HepG2 (cell line): Measurements from ENCODE around the gene ZNF326. TPM values are rescaled to one million over a fixed set of nuclear protein-coding genes. Genes with fewer than 3 reads are reported as not detected.
A peak's percentile ranks its signal among the peaks of the same experiment; 100 is the strongest.

Experiments
- ATAC-seq: fragments of 200-7000 bp; cut with Tn5 transposase; 3 replicates; pipeline ENCODE4 v1.9.1; 2020; ENCODE audit warnings: mild to moderate bottlenecking, moderate library complexity
- Bru-seq: library from RNA; stranded (reverse); fragments of 400-500 nt; gene quantifications from one replicate; lab custom pipeline; 2021; lab: Mats Ljungman, UMichigan
- BruChase-seq, 2 experiments: library from RNA; stranded (reverse); fragments of 400-500 nt; gene quantifications; one replicate each; lab custom pipeline; 2021; lab: Mats Ljungman, UMichigan
- BruUV-seq: library from RNA; stranded (reverse); fragments of 400-500 nt; replicated peaks from 2 replicates; lab custom pipeline; 2021; lab: Mats Ljungman, UMichigan
- CTCF ChIA-PET: fragments of 300-600 bp; formaldehyde crosslinking; extraction: SDS; loops from one replicate; lab custom pipeline; 2021; ENCODE audit warnings: low total read pairs, inconsistent platforms, low intra/inter-chr PET ratio; lab: Yijun Ruan, JAX
- POLR2A ChIA-PET: fragments of 350-600 bp; sonication (Branson Sonifier 250); formaldehyde crosslinking; loops from one replicate; lab custom pipeline; 2020; ENCODE audit warnings: antibody characterized with exemption, inconsistent platforms; lab: Yijun Ruan, JAX
- DNase-seq: peaks from one replicate; pipeline ENCODE4 v3.0.0-alpha.2; 2015; ENCODE audit warnings: low spot score
- FAIRE-seq: peaks from 3 replicates; lab custom pipeline; 2011; peaks lifted over from hg19 to GRCh38; lab: Jason Lieb, UNC
- H2AFZ ChIP-seq: one replicate; pipeline ENCODE4 v1.6.1; 2011; ENCODE audit warnings: low read length, inconsistent platforms
- H3K27ac ChIP-seq: fragments of 300-600 bp; 3 replicates; pipeline ENCODE4 v1.8.0; 2011; ENCODE audit warnings: mixed run types, mild to moderate bottlenecking, mixed read lengths, low read length, inconsistent platforms; ENCODE audit not compliant: insufficient read depth; ENCODE audit errors: extremely low read length
- H3K27me3 ChIP-seq, 2 experiments: fragments of 200-600 bp in 1 of 2; 2 replicates in 1 of 2; 3 replicates in 1 of 2; pipeline versions ENCODE4 v1.6.0 to v1.8.0; 2011; ENCODE audit warnings: low read length in 2 of 2, mild to moderate bottlenecking in 2 of 2, moderate library complexity in 2 of 2, inconsistent platforms in 1 of 2; ENCODE audit not compliant: insufficient read depth in 2 of 2, control insufficient read depth in 1 of 2
- H3K36me3 ChIP-seq, 2 experiments: fragments of 200-600 bp in 1 of 2; replicated peaks in 1 of 2; 2 replicates in 1 of 2; 3 replicates in 1 of 2; pipeline versions ENCODE4 v1.5.1 to v1.8.0; 2011; ENCODE audit warnings: low read length in 2 of 2, inconsistent platforms in 1 of 2; ENCODE audit not compliant: insufficient read depth in 2 of 2, control insufficient read depth in 1 of 2
- H3K4me1 ChIP-seq: 2 replicates; pipeline ENCODE4 v1.5.1; 2012; ENCODE audit warnings: low read length, inconsistent platforms; ENCODE audit not compliant: insufficient read depth
- H3K4me2 ChIP-seq: 2 replicates; pipeline ENCODE4 v1.6.0; 2011; ENCODE audit warnings: low read depth, low read length, inconsistent platforms
- H3K4me3 ChIP-seq, 3 experiments: fragments of 200-600 bp in 1 of 3; sonication (generic), shearing (Covaris generic) in 1 of 3; replicated peaks in 1 of 3; 2 replicates each; pipeline ENCODE4 v1.5.1; 2011 to 2016; ENCODE audit warnings: low read length in 3 of 3, inconsistent platforms in 2 of 3, low read depth in 2 of 3, mild to moderate bottlenecking in 2 of 3, control low read depth in 1 of 3, mixed read lengths in 1 of 3; ENCODE audit not compliant: insufficient read depth in 1 of 3
- H3K79me2 ChIP-seq: one replicate; pipeline ENCODE4 v1.6.1; 2011; ENCODE audit warnings: low read length, inconsistent platforms; ENCODE audit not compliant: insufficient read depth
- H3K9ac ChIP-seq: 2 replicates; pipeline ENCODE4 v1.6.0; 2011; ENCODE audit warnings: mild to moderate bottlenecking, low read depth, low read length, inconsistent platforms; ENCODE audit not compliant: insufficient read depth
- H3K9me3 ChIP-seq: 2 replicates; pipeline ENCODE4 v1.5.1; 2012; ENCODE audit warnings: mild to moderate bottlenecking, low read length
- H4K20me1 ChIP-seq: 2 replicates; pipeline ENCODE4 v1.6.0; 2011; ENCODE audit warnings: inconsistent platforms, mild to moderate bottlenecking, low read length, moderate library complexity; ENCODE audit not compliant: insufficient read depth
- ATF7-NPFF ChIP-seq: sonication (generic); formaldehyde crosslinking; IDR thresholded peaks from 2 replicates; pipeline ENCODE4 v1.8.1; 2023; ENCODE audit warnings: mild to moderate bottlenecking, low read depth, missing genetic modification reagents, moderate library complexity
- GABPB1 ChIP-seq: IDR thresholded peaks from 2 replicates; pipeline ENCODE4 v1.6.1; 2016; ENCODE audit warnings: mild to moderate bottlenecking, missing genetic modification reagents, moderate library complexity, missing compliant biosample characterization
- POLR2G ChIP-seq: fragments of 200-400 bp; formaldehyde crosslinking; IDR thresholded peaks from 2 replicates; pipeline ENCODE4 v1.6.1; 2018; ENCODE audit warnings: mild to moderate bottlenecking, low read depth, low read length, moderate library complexity
- whole genome bisulfite sequencing: methylation state at CpG from one replicate; pipeline ENCODE4 v1.1.6; 2017; ENCODE audit warnings: low lambda C conversion rate; 5-methylcytosine and 5-hydroxymethylcytosine counted together
- in situ Hi-C: cut with HindIII; loops from 2 replicates; pipeline ENCODE4 v1.10.0; 2017; ENCODE audit warnings: low pct_unique_long_range_greater_than_20kb; ENCODE audit not compliant: extremely low pct_ligation_motif_present
- intact Hi-C: fragments of 100-400 bp; cut with micrococcal nuclease; formaldehyde crosslinking; loops from one replicate; pipeline ENCODE4 v1.10.0; 2022; ENCODE audit not compliant: unreplicated experiment
- long read RNA-seq, 2 experiments: library from RNA in 1 of 2; library from polyadenylated mRNA in 1 of 2; stranded (forward) in 1 of 2; unstranded in 1 of 2; transcript quantifications; one replicate each; pipeline ENCODE4 v2.0.0, GENCODE V29; 2019 to 2022
- polyA minus RNA-seq, 3 experiments: library from RNA; depleted of rRNA, polyadenylated mRNA; stranded (reverse); fragments of >200 nt; gene quantifications; 2 replicates each; pipeline ENCODE4 v1.2.3, GENCODE V29; 2011; ENCODE audit warnings: low replicate concordance in 1 of 3
- polyA plus RNA-seq, 8 experiments: library from polyadenylated mRNA; depleted of rRNA in 3 of 8; stranded (reverse) in 7 of 8; unstranded in 1 of 8; fragments of >200 nt; fragmentation: Illumina TruSeq in 4 of 8; extraction: Trizol in 4 of 8; gene quantifications; 2 replicates each; pipeline versions ENCODE4 v1.2.1 to v1.2.3, GENCODE V29; 2011 to 2016; ENCODE audit warnings: low read depth in 4 of 8, missing spikeins in 1 of 8, mixed read lengths in 1 of 8; ENCODE audit not compliant: insufficient read depth in 1 of 8
- total RNA-seq, 5 experiments: library from RNA; depleted of rRNA; stranded (reverse); fragments of >200 nt; fragmentation: Illumina TruSeq; extraction: Trizol; gene quantifications; 2 replicates each; pipeline ENCODE4 v1.2.3, GENCODE V29; 2016; ENCODE audit warnings: low read depth in 1 of 5
- TF ChIP-seq, protein P1 (sequence below): sonication (generic); formaldehyde crosslinking; IDR thresholded peaks from 2 replicates; pipeline ENCODE4 v1.5.1; 2020; ENCODE audit warnings: missing genetic modification reagents, mild to moderate bottlenecking, borderline replicate concordance
- TF ChIP-seq, protein P2 (sequence below): IDR thresholded peaks from 2 replicates; pipeline ENCODE4 v1.6.1; 2016; ENCODE audit warnings: low read depth
- TF ChIP-seq, protein P3 (sequence below): sonication (generic); formaldehyde crosslinking; IDR thresholded peaks from 2 replicates; pipeline ENCODE4 v1.5.0; 2020; ENCODE audit warnings: mild to moderate bottlenecking, missing genetic modification reagents

The ZNF326 gene, protein sequence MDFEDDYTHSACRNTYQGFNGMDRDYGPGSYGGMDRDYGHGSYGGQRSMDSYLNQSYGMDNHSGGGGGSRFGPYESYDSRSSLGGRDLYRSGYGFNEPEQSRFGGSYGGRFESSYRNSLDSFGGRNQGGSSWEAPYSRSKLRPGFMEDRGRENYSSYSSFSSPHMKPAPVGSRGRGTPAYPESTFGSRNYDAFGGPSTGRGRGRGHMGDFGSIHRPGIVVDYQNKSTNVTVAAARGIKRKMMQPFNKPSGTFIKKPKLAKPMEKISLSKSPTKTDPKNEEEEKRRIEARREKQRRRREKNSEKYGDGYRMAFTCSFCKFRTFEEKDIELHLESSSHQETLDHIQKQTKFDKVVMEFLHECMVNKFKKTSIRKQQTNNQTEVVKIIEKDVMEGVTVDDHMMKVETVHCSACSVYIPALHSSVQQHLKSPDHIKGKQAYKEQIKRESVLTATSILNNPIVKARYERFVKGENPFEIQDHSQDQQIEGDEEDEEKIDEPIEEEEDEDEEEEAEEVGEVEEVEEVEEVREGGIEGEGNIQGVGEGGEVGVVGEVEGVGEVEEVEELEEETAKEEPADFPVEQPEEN
- total RNA-seq (2016; rRNA removed; fragmentation: Illumina TruSeq; extraction: Trizol) (16.4 and 20.9 TPM in 2 replicates), polyA plus RNA-seq (2011; rRNA removed) (5.4 and 6.3 TPM in 2 replicates), polyA minus RNA-seq (2011; rRNA and poly(A)+ RNA removed; ENCODE audit: low replicate concordance) (6.1 and 10.5 TPM in 2 replicates), Bru-seq, nascent RNA (percentile 96 among the genes with signal in this experiment), BruChase-seq, experiment 1, labeled RNA remaining after a 6-hour chase (percentile 91 among the genes with signal in this experiment), BruChase-seq, experiment 2, labeled RNA remaining after a 2-hour chase (percentile 89 among the genes with signal in this experiment)
- 1.9 and 2.8 TPM in 2 replicates for total RNA-seq (2016; cell fraction: cytosol; rRNA removed; fragmentation: Illumina TruSeq; extraction: Trizol; ENCODE audit: low read depth)
- 15.5 and 17.4 TPM in 2 replicates for total RNA-seq (2016; cell fraction: insoluble cytoplasmic fraction; rRNA removed; fragmentation: Illumina TruSeq; extraction: Trizol)
- 3.4 and 4.4 TPM in 2 replicates for total RNA-seq (2016; cell fraction: membrane; rRNA removed; fragmentation: Illumina TruSeq; extraction: Trizol)
- total RNA-seq (2016; cell fraction: nucleus; rRNA removed; fragmentation: Illumina TruSeq; extraction: Trizol) = 41.1 and 42.9 TPM in 2 replicates
- 2.3 and 3.2 TPM in 2 replicates for polyA plus RNA-seq (2011; cell fraction: cytosol; rRNA removed)
- polyA plus RNA-seq (2011; cell fraction: nucleus; rRNA removed) = 7.5 and 11.7 TPM in 2 replicates
- 10.0 and 14.3 TPM in 2 replicates for polyA plus RNA-seq (2012)
- 0.93 and 1.4 TPM in 2 replicates for polyA plus RNA-seq (2016; cell fraction: cytosol; fragmentation: Illumina TruSeq; extraction: Trizol; ENCODE audit: low read depth)
- polyA plus RNA-seq (2016; cell fraction: insoluble cytoplasmic fraction; fragmentation: Illumina TruSeq; extraction: Trizol; ENCODE audit: low read depth) = 45.1 and 46.0 TPM in 2 replicates
- 2.0 and 2.8 TPM in 2 replicates for polyA plus RNA-seq (2016; cell fraction: membrane; fragmentation: Illumina TruSeq; extraction: Trizol; ENCODE audit: low read depth)
- polyA plus RNA-seq (2016; cell fraction: nucleus; fragmentation: Illumina TruSeq; extraction: Trizol; ENCODE audit: insufficient read depth, low read depth) = 47.9 and 52.0 TPM in 2 replicates
- polyA minus RNA-seq (2011; cell fraction: cytosol; rRNA and poly(A)+ RNA removed) = 2.5 and 3.4 TPM in 2 replicates
- 96.4 and 101 TPM in 2 replicates for polyA minus RNA-seq (2011; cell fraction: nucleus; rRNA and poly(A)+ RNA removed)
- long read RNA-seq, experiment 1, partial matches to known transcripts = 14 of 19 reads
- long read RNA-seq, experiment 1, other reads (novel, unspliced or antisense) = 3 of 19 reads
- long read RNA-seq, experiment 2, partial matches to known transcripts = 6 of 15 reads
- long read RNA-seq, experiment 2, other reads (novel, unspliced or antisense) = 9 of 15 reads

DNA sequence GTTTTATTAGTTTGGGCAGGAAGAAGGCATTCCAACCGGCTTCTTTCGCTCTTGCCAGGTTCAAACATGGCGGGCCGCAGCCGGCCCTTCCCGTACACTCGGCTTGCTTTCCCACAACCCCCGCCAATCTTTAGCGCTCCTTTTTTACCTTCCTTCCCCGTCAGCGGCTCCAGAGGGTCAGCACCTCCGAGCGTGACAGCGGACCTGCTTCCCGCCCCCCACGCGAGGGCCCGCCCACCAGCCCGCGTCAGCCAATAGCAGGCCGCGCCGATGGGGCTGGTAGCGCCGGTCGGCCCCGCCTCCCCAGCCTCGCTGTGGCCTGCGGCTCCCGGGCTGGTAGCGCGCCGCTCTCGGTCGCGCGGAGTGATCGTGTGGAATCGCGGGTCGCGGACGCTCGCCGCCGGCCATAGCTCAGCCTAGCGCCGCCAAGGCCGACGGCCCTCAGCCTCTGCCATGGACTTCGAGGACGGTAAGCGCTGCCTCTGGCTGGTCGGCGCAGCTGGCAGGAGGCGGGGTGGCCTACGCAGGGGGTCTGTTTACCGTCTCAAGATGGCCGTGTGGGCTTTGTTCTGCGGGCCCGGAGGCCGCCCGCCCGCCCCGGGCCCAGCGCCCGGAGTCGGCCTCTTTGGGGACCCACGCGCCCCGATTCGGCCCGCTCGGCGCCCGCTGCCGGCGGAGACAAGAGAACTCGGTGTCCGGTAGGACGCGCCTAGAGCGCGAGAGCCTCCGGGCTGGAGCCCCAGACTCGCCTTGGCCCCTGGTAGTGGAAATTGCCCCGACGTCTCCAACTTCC, at the start of gene ZNF326:
ZNF326 (plus strand) TSS at position 306 of the 793 bp plus-strand sequence; CDS start at position 454, 148 bp downstream.
- H3K27me3 ChIP-seq = no peaks in the 10 kb centered on the region; a peak in 1 of 5 replicates
- in situ Hi-C loops (loop anchor here (5.0 kb wide), 1 partner anchor 188 kb away; no protein-coding TSS in a partner anchor), intact Hi-C loops (loop anchor here (10.0 kb wide), 1 partner anchor 410 kb away; no protein-coding TSS in a partner anchor)
- no TSS peak for BruUV-seq
- peaks cover 49% of the 10 kb centered on the region for H3K79me2 ChIP-seq
- DNase-seq = peak; percentile 92
- no peak within 1 kb of the TSS for H2AFZ ChIP-seq
- H3K27ac ChIP-seq = peak within 1 kb of the TSS; percentile 96
- H3K36me3 ChIP-seq = 0 out of 5 replicates have a peak, but pooled peaks cover 0 to 1% of the 10 kb centered on the region in 2 experiments
- peak within 1 kb of the TSS; percentile 97 for H3K9ac ChIP-seq
- WGBS = under 1% methylated on average over 50 of the region's 88 CpGs
- H3K4me1 ChIP-seq = peaks cover 70% of the 10 kb centered on the region
- POLR2A ChIA-PET = interaction anchor here (1.0 kb wide), 1 partner anchor 173 kb away, joined by 4 read pairs; no protein-coding TSS in a partner anchor
- CTCF ChIA-PET = interaction anchor here (1.3 kb wide), 1 partner anchor 190 kb away, joined by 3 read pairs; no protein-coding TSS in a partner anchor
- no peaks in the 10 kb centered on the region for H3K9me3 ChIP-seq
- ATAC-seq = peak; percentile 96
- H3K4me3 ChIP-seq = peak within 1 kb of the TSS; percentile 79 to 94 (median 88)
- peaks cover 40% of the 10 kb centered on the region for H4K20me1 ChIP-seq
- H3K4me2 ChIP-seq = peak within 1 kb of the TSS; percentile 69
- peak; percentile 74 for FAIRE-seq
- TF ChIP-seq GABPB1 (CRISPR knock-in tag) (peak; percentile 85), POLR2G (peak; percentile 97), ATF7-NPFF (CRISPR knock-in tag) (peak; percentile 51; the same call in 1 of the 2 replicates)
- TF ChIP-seq, protein P1, sequence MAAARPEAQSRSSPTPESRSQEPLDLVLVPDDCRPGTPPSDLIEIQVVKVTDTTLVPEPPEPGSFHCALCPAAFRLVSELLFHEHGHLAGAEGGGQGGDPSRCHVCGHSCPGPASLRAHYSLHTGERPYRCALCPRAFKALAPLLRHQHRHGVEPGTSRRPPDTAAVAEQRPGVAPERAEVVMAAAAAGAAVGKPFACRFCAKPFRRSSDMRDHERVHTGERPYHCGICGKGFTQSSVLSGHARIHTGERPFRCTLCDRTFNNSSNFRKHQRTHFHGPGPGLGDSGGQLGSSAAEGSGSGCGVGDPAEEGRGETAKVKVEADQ (CRISPR knock-in tag) = peak; percentile 88; the same call in 1 of the 2 replicates
- TF ChIP-seq, protein P2, sequence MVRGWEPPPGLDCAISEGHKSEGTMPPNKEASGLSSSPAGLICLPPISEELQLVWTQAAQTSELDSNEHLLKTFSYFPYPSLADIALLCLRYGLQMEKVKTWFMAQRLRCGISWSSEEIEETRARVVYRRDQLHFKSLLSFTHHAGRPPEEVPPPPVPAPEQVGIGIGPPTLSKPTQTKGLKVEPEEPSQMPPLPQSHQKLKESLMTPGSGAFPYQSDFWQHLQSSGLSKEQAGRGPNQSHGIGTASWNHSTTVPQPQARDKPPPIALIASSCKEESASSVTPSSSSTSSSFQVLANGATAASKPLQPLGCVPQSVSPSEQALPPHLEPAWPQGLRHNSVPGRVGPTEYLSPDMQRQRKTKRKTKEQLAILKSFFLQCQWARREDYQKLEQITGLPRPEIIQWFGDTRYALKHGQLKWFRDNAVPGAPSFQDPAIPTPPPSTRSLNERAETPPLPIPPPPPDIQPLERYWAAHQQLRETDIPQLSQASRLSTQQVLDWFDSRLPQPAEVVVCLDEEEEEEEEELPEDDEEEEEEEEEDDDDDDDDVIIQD (CRISPR knock-in tag) = peak; percentile 74
- TF ChIP-seq, protein P3, sequence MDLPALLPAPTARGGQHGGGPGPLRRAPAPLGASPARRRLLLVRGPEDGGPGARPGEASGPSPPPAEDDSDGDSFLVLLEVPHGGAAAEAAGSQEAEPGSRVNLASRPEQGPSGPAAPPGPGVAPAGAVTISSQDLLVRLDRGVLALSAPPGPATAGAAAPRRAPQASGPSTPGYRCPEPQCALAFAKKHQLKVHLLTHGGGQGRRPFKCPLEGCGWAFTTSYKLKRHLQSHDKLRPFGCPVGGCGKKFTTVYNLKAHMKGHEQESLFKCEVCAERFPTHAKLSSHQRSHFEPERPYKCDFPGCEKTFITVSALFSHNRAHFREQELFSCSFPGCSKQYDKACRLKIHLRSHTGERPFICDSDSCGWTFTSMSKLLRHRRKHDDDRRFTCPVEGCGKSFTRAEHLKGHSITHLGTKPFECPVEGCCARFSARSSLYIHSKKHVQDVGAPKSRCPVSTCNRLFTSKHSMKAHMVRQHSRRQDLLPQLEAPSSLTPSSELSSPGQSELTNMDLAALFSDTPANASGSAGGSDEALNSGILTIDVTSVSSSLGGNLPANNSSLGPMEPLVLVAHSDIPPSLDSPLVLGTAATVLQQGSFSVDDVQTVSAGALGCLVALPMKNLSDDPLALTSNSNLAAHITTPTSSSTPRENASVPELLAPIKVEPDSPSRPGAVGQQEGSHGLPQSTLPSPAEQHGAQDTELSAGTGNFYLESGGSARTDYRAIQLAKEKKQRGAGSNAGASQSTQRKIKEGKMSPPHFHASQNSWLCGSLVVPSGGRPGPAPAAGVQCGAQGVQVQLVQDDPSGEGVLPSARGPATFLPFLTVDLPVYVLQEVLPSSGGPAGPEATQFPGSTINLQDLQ (CRISPR knock-in tag) = no peak; the same call in 1 of the 2 replicates
